ENCODE data around the gene BMPR1A.

DNA sequence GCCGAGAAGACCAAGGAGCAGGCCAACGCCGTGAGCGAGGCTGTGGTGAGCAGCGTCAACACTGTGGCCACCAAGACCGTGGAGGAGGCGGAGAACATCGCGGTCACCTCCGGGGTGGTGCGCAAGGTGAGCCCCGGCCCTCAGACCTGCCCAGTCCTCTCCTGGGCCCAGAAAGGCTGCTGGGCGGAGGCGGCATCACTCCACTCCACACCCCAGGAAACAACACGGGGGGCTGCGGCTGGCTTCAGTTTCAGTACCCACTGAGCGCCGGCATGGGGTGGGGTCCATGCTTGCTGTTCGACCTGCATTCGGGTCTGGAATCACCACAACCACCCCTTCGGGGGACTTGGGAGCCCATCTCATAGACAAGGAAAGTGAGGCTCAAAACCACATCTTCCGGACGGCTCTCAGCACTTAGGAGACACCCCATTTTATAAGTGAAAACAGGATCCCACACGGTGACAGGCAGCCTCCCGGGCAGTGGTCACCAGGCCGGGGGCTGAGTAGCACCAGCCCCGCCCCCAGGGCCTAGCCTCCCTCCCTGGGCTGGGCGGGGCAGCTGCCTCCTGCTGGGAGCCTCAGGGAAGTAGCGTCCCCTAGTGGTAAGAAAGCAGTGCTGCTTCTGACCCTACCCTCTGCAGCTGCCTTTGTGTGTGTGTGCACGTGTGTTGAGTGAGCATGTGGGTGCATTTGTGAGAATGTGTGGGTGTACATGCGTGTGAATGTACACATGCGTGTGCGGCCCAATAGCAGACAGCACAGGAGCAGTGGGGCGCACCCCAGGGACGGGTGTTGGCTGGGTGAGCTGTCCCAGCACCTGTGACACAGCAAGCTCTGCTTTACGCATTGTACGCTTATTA, 203.8 kb downstream of the BMPR1A start:
- TF ChIP-seq, protein P1, sequence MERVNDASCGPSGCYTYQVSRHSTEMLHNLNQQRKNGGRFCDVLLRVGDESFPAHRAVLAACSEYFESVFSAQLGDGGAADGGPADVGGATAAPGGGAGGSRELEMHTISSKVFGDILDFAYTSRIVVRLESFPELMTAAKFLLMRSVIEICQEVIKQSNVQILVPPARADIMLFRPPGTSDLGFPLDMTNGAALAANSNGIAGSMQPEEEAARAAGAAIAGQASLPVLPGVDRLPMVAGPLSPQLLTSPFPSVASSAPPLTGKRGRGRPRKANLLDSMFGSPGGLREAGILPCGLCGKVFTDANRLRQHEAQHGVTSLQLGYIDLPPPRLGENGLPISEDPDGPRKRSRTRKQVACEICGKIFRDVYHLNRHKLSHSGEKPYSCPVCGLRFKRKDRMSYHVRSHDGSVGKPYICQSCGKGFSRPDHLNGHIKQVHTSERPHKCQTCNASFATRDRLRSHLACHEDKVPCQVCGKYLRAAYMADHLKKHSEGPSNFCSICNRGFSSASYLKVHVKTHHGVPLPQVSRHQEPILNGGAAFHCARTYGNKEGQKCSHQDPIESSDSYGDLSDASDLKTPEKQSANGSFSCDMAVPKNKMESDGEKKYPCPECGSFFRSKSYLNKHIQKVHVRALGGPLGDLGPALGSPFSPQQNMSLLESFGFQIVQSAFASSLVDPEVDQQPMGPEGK (CRISPR knock-in tag; IDR thresholded peaks at IDR 0.05; ENCODE audit: borderline replicate concordance) = no peak
- no peak for TF ChIP-seq ZFP3 (CRISPR knock-in tag; IDR thresholded peaks at IDR 0.05)
- no peak for TF ChIP-seq TCF4 (CRISPR knock-in tag; IDR thresholded peaks at IDR 0.05; ENCODE audit: borderline replicate concordance)
- TF ChIP-seq CSDC2 (CRISPR knock-in tag; IDR thresholded peaks at IDR 0.05) = no peak
- no peak for TF ChIP-seq ZNF565 (CRISPR knock-in tag; conservative IDR thresholded peaks at IDR 0.05; ENCODE audit: low read depth)
- TF ChIP-seq, protein P2, sequence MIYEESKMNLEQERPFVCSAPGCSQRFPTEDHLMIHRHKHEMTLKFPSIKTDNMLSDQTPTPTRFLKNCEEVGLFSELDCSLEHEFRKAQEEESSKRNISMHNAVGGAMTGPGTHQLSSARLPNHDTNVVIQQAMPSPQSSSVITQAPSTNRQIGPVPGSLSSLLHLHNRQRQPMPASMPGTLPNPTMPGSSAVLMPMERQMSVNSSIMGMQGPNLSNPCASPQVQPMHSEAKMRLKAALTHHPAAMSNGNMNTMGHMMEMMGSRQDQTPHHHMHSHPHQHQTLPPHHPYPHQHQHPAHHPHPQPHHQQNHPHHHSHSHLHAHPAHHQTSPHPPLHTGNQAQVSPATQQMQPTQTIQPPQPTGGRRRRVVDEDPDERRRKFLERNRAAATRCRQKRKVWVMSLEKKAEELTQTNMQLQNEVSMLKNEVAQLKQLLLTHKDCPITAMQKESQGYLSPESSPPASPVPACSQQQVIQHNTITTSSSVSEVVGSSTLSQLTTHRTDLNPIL (CRISPR knock-in tag; IDR thresholded peaks at IDR 0.05; ENCODE audit: low read depth) = no peak
- no peak for TF ChIP-seq ESRRG (CRISPR knock-in tag; IDR thresholded peaks at IDR 0.05)
- TF ChIP-seq ARNTL (CRISPR knock-in tag; IDR thresholded peaks at IDR 0.05; ENCODE audit: borderline replicate concordance, low read depth) = no peak
- TF ChIP-seq ZFP30 (CRISPR knock-in tag; IDR thresholded peaks at IDR 0.05) = no peak
- no peak for TF ChIP-seq RARB (CRISPR knock-in tag; IDR thresholded peaks at IDR 0.05)
- no peak for TF ChIP-seq PPARA (CRISPR knock-in tag; IDR thresholded peaks at IDR 0.05; ENCODE audit: borderline replicate concordance)

Measured in SK-N-SH treated with all-trans-retinoic acid at 6 μM for 48 hours (cell line).